ENCODE results near the gene ILDR1.

ILDR1 gene

GRCh38 chr3:121995161-121996137 is 26.6 kb downstream of the ILDR1 start:
- peak; percentile 68 for DNase-seq (ENCODE audit: low read depth)
- peak; percentile 54 for TF ChIP-seq CTCF (conservative IDR thresholded peaks at IDR 0.05; ENCODE audit: low read length)
- H3K4me3 ChIP-seq (ENCODE audit: low read length), result no peak overlapping the region

GRCh38 chr3:121994551-121994950 is 27.5 kb downstream of the ILDR1 start:
- TF ChIP-seq CTCF (conservative IDR thresholded peaks at IDR 0.05; ENCODE audit: low read length), result no peak
- no peak overlapping the region for H3K4me3 ChIP-seq (ENCODE audit: low read length)

GRCh38 chr3:121992601-121993560 is 29.2 kb downstream of the ILDR1 start:
- no peak for TF ChIP-seq CTCF (conservative IDR thresholded peaks at IDR 0.05; ENCODE audit: low read length)
- no peak for DNase-seq (ENCODE audit: low read depth)
- H3K4me3 ChIP-seq (ENCODE audit: low read length), result no peak overlapping the region

More at GRCh38 chr3:121994551-121994950, 27.5 kb downstream of the ILDR1 start:
- no peak for DNase-seq (ENCODE audit: low read depth)

- TF ChIP-seq CTCF (conservative IDR thresholded peaks at IDR 0.05; ENCODE audit: low read length), result no peak
- DNase-seq (ENCODE audit: low read depth), result no peak
- H3K4me3 ChIP-seq (ENCODE audit: low read length), result no peak overlapping the region
Measured at GRCh38 chr3:121989943-121990342, 32.1 kb downstream of the ILDR1 start.

- no peak overlapping the region for H3K4me3 ChIP-seq (ENCODE audit: low read length)
- no peak for TF ChIP-seq CTCF (conservative IDR thresholded peaks at IDR 0.05; ENCODE audit: low read length)
- DNase-seq (ENCODE audit: low read depth), result no peak
Measured at GRCh38 chr3:121988146-121988545, 33.9 kb downstream of the ILDR1 start.

GRCh38 chr3:121985846-121986245 is 36.2 kb downstream of the ILDR1 start:
- TF ChIP-seq CTCF (conservative IDR thresholded peaks at IDR 0.05; ENCODE audit: low read length), result no peak
- no peak overlapping the region for H3K4me3 ChIP-seq (ENCODE audit: low read length)
- DNase-seq (ENCODE audit: low read depth), result no peak
